Suprapubic skin (tissue), 4 donors: ENCODE data around the gene DOK6. TPM values are rescaled to one million over a fixed set of nuclear protein-coding genes. Genes with fewer than 3 reads are reported as not detected.

Experiments
- DNase-seq, 2 donors: peaks; one replicate each; pipeline ENCODE4 v3.0.0-alpha.2; 2019; ENCODE audit warnings: low spot score in 2 of 2
- H3K27ac ChIP-seq: fragments of 200-600 bp; sonication (generic); one replicate; pipeline ENCODE4 v1.5.1; 2019
- H3K27me3 ChIP-seq: fragments of 200-600 bp; sonication (generic); one replicate; pipeline ENCODE4 v1.5.1; 2019
- H3K36me3 ChIP-seq: fragments of 200-600 bp; sonication (generic); one replicate; pipeline ENCODE4 v1.5.1; 2019
- H3K4me1 ChIP-seq: fragments of 200-600 bp; sonication (generic); one replicate; pipeline ENCODE4 v1.5.1; 2019
- H3K4me3 ChIP-seq: fragments of 200-600 bp; sonication (generic); one replicate; pipeline ENCODE4 v1.5.1; 2019; ENCODE audit warnings: mild to moderate bottlenecking
- H3K9me3 ChIP-seq: fragments of 200-600 bp; sonication (generic); one replicate; pipeline ENCODE4 v1.5.1; 2019
- CTCF ChIP-seq, 2 donors: fragments of 200-600 bp in 1 of 2; fragments of 450-650 bp in 1 of 2; sonication (generic) in 1 of 2; IDR thresholded peaks; one replicate each; pipeline ENCODE4 v1.5.1; 2016 to 2019; ENCODE audit warnings: antibody characterized with exemption in 2 of 2, mild to moderate bottlenecking in 1 of 2, moderate library complexity in 1 of 2
- EP300 ChIP-seq: sonication (generic); formaldehyde crosslinking; IDR thresholded peaks from one replicate; pipeline ENCODE4 v1.6.1; 2017; ENCODE audit warnings: antibody characterized with exemption
- POLR2A ChIP-seq, 2 donors: fragments of 450-650 bp; IDR thresholded peaks; one replicate each; pipeline ENCODE4 v1.6.1; 2017; ENCODE audit warnings: antibody characterized with exemption in 2 of 2, mild to moderate bottlenecking in 2 of 2, moderate library complexity in 2 of 2
- POLR2AphosphoS5 ChIP-seq, 3 donors: sonication (generic); formaldehyde crosslinking; IDR thresholded peaks; one replicate each; pipeline ENCODE4 v1.6.1; 2017; ENCODE audit warnings: antibody characterized with exemption in 3 of 3
- WGBS: methylation state at CpG from one replicate; pipeline ENCODE4 v1.1.5; 2018; 5-methylcytosine and 5-hydroxymethylcytosine counted together
- total RNA-seq, 4 donors: library from RNA; depleted of rRNA; stranded (reverse); fragments of >200 nt; gene quantifications; one replicate each; pipeline ENCODE4 v1.1.0, GENCODE V29; 2016

The DOK6 gene
- total RNA-seq, 4 donors from 2014 or later = 0.21 to 0.80 (median 0.42) TPM; not detected in 1

- no peak for TF ChIP-seq POLR2A (IDR thresholded peaks at IDR 0.05)
- TF ChIP-seq POLR2AphosphoS5 (IDR thresholded peaks at IDR 0.05) = no peak
- TF ChIP-seq CTCF (IDR thresholded peaks at IDR 0.05) = no peak
- TF ChIP-seq EP300 = no peak
- H3K27ac ChIP-seq = no peak overlapping the region
- 63% methylated on average over 6 of the region's 6 CpGs for WGBS
- H3K4me3 ChIP-seq = no peak overlapping the region
- peaks cover 3% of the 10 kb centered on the region for H3K4me1 ChIP-seq
- H3K36me3 ChIP-seq = no peaks in the 10 kb centered on the region
- no peaks in the 10 kb centered on the region for H3K9me3 ChIP-seq
- H3K27me3 ChIP-seq = no peaks in the 10 kb centered on the region
- no peak for DNase-seq
Measured at GRCh38 chr18:69757733-69758132, 357.0 kb downstream of the DOK6 start.

GRCh38 chr18:69758458-69758857, 357.8 kb downstream of the DOK6 start:
- no peak overlapping the region for H3K27ac ChIP-seq
- no peaks in the 10 kb centered on the region for H3K9me3 ChIP-seq
- H3K4me3 ChIP-seq = no peak overlapping the region
- no peaks in the 10 kb centered on the region for H3K36me3 ChIP-seq
- DNase-seq = no peak
- no peaks in the 10 kb centered on the region for H3K27me3 ChIP-seq
- no peak for TF ChIP-seq POLR2AphosphoS5 (IDR thresholded peaks at IDR 0.05)
- TF ChIP-seq EP300 = no peak
- no peak for TF ChIP-seq CTCF (IDR thresholded peaks at IDR 0.05)
- no peak for TF ChIP-seq POLR2A (IDR thresholded peaks at IDR 0.05)
- peaks cover 3% of the 10 kb centered on the region for H3K4me1 ChIP-seq

GRCh38 chr18:69759046-69759445, 358.4 kb downstream of the DOK6 start:
- Histone ChIP-seq H3K27ac (no peak overlapping the region), H3K36me3 (no peaks in the 10 kb centered on the region), H3K9me3 (no peaks in the 10 kb centered on the region), H3K4me3 (no peak overlapping the region), H3K27me3 (no peaks in the 10 kb centered on the region), H3K4me1 (peaks cover 3% of the 10 kb centered on the region)
- no peak for DNase-seq
- WGBS = 34% methylated on average over 2 of the region's 2 CpGs
- no peak for TF ChIP-seq POLR2A (IDR thresholded peaks at IDR 0.05)
- no peak for TF ChIP-seq POLR2AphosphoS5 (IDR thresholded peaks at IDR 0.05)
- no peak for TF ChIP-seq CTCF (IDR thresholded peaks at IDR 0.05)
- no peak for TF ChIP-seq EP300

- Histone ChIP-seq H3K27ac (no peak overlapping the region), H3K9me3 (no peaks in the 10 kb centered on the region), H3K36me3 (no peaks in the 10 kb centered on the region), H3K27me3 (no peaks in the 10 kb centered on the region), H3K4me3 (no peak overlapping the region), H3K4me1 (peaks cover 3% of the 10 kb centered on the region)
- WGBS = 69% methylated on average over 4 of the region's 4 CpGs
- no peak for TF ChIP-seq EP300
- DNase-seq = no peak
Measured at GRCh38 chr18:69763002-69763401, 362.3 kb downstream of the DOK6 start.

- H3K9me3 ChIP-seq = no peaks in the 10 kb centered on the region
- H3K27me3 ChIP-seq = no peaks in the 10 kb centered on the region
- H3K36me3 ChIP-seq = no peaks in the 10 kb centered on the region
- H3K4me1 ChIP-seq = no peaks in the 10 kb centered on the region
- WGBS = 96% methylated on average over 5 of the region's 5 CpGs
- no peak overlapping the region for H3K4me3 ChIP-seq
- H3K27ac ChIP-seq = no peak overlapping the region
- no peak for DNase-seq
- TF ChIP-seq POLR2AphosphoS5 (IDR thresholded peaks at IDR 0.05) (no peak), POLR2A (IDR thresholded peaks at IDR 0.05) (no peak), EP300 (no peak), CTCF (IDR thresholded peaks at IDR 0.05) (no peak)
Measured at GRCh38 chr18:69763821-69764220, 363.1 kb downstream of the DOK6 start.

- no peak for DNase-seq
- Histone ChIP-seq H3K36me3 (no peaks in the 10 kb centered on the region), H3K27ac (no peak overlapping the region), H3K4me1 (no peaks in the 10 kb centered on the region), H3K9me3 (no peaks in the 10 kb centered on the region), H3K4me3 (no peak overlapping the region), H3K27me3 (no peaks in the 10 kb centered on the region)
- no peak for TF ChIP-seq EP300
- no peak for TF ChIP-seq CTCF (IDR thresholded peaks at IDR 0.05)
- TF ChIP-seq POLR2AphosphoS5 (IDR thresholded peaks at IDR 0.05) = no peak
- no peak for TF ChIP-seq POLR2A (IDR thresholded peaks at IDR 0.05)
- 51% methylated on average over 4 of the region's 4 CpGs for WGBS
Measured at GRCh38 chr18:69770238-69770637, 369.6 kb downstream of the DOK6 start.
